GM12801 (cell line): Measurements from ENCODE around the gene PSMC1.

Source experiments
- CTCF ChIP-seq: IDR thresholded peaks from one replicate; pipeline ENCODE4 v1.5.1; 2011; ENCODE audit warnings: control low read depth; ENCODE audit not compliant: insufficient read length; ENCODE audit errors: extremely low read depth

PSMC1 gene

GRCh38 chr14:90256354-90257131 is at the start of gene PSMC1:
Gene PSMC1 (plus strand): TSS chr14:90256553. CDS start chr14:90256598, 45 bp downstream.
- no peak for TF ChIP-seq CTCF

GRCh38 chr14:90213099-90213748 is 43.1 kb upstream of the PSMC1 start:
- TF ChIP-seq CTCF = no peak

GRCh38 chr14:90228478-90228877 is 27.9 kb upstream of the PSMC1 start:
- TF ChIP-seq CTCF = no peak

- no peak for TF ChIP-seq CTCF
Measured at GRCh38 chr14:90235179-90235976, 21.0 kb upstream of the PSMC1 start.

- TF ChIP-seq CTCF = no peak
Measured at GRCh38 chr14:90239139-90239538, 17.2 kb upstream of the PSMC1 start.

GRCh38 chr14:90242444-90242843 is 13.9 kb upstream of the PSMC1 start:
- TF ChIP-seq CTCF = no peak

GRCh38 chr14:90246936-90247335 is 9.4 kb upstream of the PSMC1 start:
- no peak for TF ChIP-seq CTCF
